AG04449 (cell line): ENCODE results near the gene PAPSS2.

ENCODE experiments used
- CTCF ChIA-PET: fragments of 350-600 bp; formaldehyde crosslinking; extraction: SDS; loops from one replicate; lab custom pipeline; 2021; ENCODE audit warnings: antibody characterized with exemption; lab: Yijun Ruan, JAX
- POLR2A ChIA-PET: fragments of 400-600, 350-600 bp; formaldehyde crosslinking; extraction: SDS; loops from one replicate; lab custom pipeline; 2020; ENCODE audit warnings: antibody characterized with exemption, inconsistent platforms; lab: Yijun Ruan, JAX
- DNase-seq: peaks from one replicate; pipeline ENCODE4 v3.0.0-alpha.2; 2010; ENCODE audit warnings: low read depth, low spot score
- H3K4me3 ChIP-seq: 2 replicates; pipeline ENCODE4 v1.5.1; 2011; ENCODE audit warnings: low read depth, mild to moderate bottlenecking, control low read depth, low read length
- TF ChIP-seq, protein P1 (sequence below): IDR thresholded peaks from one replicate; pipeline ENCODE4 v1.5.1; 2011; ENCODE audit warnings: mild to moderate bottlenecking, moderate library complexity, low read length, control low read depth, inconsistent platforms; ENCODE audit not compliant: insufficient read depth; ENCODE audit errors: missing control alignments

PAPSS2 gene

GRCh38 chr10:87656431-87657072 is 3.1 kb upstream of the PAPSS2 start:
- DNase-seq = no peak
- POLR2A ChIA-PET = no interaction called here

GRCh38 chr10:87657371-87657770 is 2.3 kb upstream of the PAPSS2 start:
- no peak for DNase-seq
- ChIA-PET POLR2A (interaction anchor here (1.1 kb wide), 1 partner anchor 19 kb away, joined by 3 read pairs; no protein-coding TSS in a partner anchor), CTCF (interaction anchor here (0.9 to 6.6 kb wide), 13 partner anchors 8 to 199 kb away, joined by 3 to 64 read pairs (median 4); no protein-coding TSS in a partner anchor)
- TF ChIP-seq, protein P1, sequence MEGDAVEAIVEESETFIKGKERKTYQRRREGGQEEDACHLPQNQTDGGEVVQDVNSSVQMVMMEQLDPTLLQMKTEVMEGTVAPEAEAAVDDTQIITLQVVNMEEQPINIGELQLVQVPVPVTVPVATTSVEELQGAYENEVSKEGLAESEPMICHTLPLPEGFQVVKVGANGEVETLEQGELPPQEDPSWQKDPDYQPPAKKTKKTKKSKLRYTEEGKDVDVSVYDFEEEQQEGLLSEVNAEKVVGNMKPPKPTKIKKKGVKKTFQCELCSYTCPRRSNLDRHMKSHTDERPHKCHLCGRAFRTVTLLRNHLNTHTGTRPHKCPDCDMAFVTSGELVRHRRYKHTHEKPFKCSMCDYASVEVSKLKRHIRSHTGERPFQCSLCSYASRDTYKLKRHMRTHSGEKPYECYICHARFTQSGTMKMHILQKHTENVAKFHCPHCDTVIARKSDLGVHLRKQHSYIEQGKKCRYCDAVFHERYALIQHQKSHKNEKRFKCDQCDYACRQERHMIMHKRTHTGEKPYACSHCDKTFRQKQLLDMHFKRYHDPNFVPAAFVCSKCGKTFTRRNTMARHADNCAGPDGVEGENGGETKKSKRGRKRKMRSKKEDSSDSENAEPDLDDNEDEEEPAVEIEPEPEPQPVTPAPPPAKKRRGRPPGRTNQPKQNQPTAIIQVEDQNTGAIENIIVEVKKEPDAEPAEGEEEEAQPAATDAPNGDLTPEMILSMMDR = no peak
- no peak overlapping the region for H3K4me3 ChIP-seq

More at GRCh38 chr10:87656431-87657072, 3.1 kb upstream of the PAPSS2 start:
- CTCF ChIA-PET = interaction anchor here (1.0 to 6.6 kb wide), 12 partner anchors 11 to 200 kb away, joined by 3 to 64 read pairs (median 4); no protein-coding TSS in a partner anchor
- no peak overlapping the region for H3K4me3 ChIP-seq
- TF ChIP-seq, protein P1 = peak; percentile 56

GRCh38 chr10:87658321-87658795 is 1.3 kb upstream of the PAPSS2 start:
- no peak overlapping the region for H3K4me3 ChIP-seq
- ChIA-PET POLR2A (interaction anchor here (1.1 kb wide), 1 partner anchor 18 kb away, joined by 3 read pairs; no protein-coding TSS in a partner anchor), CTCF (interaction anchor here (0.6 to 6.6 kb wide), 5 partner anchors 13 to 92 kb away, joined by 3 to 64 read pairs (median 3); no protein-coding TSS in a partner anchor)
- TF ChIP-seq, protein P1 = no peak
- no peak for DNase-seq

DNA sequence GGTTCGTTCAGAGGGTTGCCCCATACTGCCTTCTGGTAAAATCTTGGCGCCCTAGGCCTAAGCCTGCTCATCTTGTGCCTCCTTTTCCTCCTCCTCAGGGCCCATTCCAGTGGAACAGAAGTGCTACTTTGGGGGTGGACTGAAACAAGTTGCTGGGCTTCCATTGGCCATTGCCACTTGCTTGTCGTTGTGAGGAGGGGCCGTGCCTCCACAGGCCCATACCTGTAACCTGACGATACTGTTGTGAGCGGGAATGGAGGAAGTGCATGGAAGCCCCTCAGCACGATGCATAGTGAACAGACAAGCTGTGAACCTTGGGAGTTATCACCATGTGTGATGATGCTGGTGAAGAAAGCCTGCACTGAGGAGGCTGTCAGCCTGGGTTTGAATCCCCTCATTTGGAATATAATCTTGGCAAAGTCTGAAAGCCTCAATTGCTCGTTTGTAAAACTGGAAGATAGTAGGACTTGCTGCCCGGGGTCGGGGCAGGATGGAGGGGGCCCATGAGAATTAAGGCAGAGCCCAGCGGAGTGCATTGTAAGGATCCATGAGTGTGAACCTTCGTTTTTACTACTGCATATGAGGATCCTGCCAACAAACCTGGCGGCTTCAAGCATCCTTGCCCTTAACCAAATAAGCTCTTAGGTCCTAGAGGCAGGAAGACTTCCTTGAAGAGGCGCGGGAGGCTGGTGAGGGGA is 671 bp upstream of the PAPSS2 start:
- TF ChIP-seq, protein P1 = no peak
- H3K4me3 ChIP-seq = peak overlapping the region; percentile 78
- ChIA-PET POLR2A (no interaction called here), CTCF (interaction anchor here (0.6 to 6.6 kb wide), 5 partner anchors 17 to 91 kb away, joined by 3 to 64 read pairs (median 3); no protein-coding TSS in a partner anchor)
- DNase-seq = no peak

GRCh38 chr10:87660484-87661133 is 931 bp downstream of the PAPSS2 start:
- no peak for DNase-seq
- CTCF ChIA-PET = interaction anchor here (0.9 to 6.6 kb wide), 8 partner anchors 9 to 127 kb away, joined by 3 to 64 read pairs (median 3); no protein-coding TSS in a partner anchor
- H3K4me3 ChIP-seq = peak overlapping the region; percentile 78
- TF ChIP-seq, protein P1 = no peak
- POLR2A ChIA-PET = interaction anchor here (0.7 to 1.0 kb wide), 3 partner anchors 15 to 201 kb away, joined by 3 to 7 read pairs (median 4); no protein-coding TSS in a partner anchor
